IMR-90 (cell line): ENCODE data around the gene PIN4. TPM values are rescaled to one million over a fixed set of nuclear protein-coding genes. Genes with fewer than 3 reads are reported as not detected.

Source experiments
- ATAC-seq: fragments of 200-7000 bp; cut with Tn5 transposase; 2 replicates; pipeline ENCODE4 v1.9.1; 2020; ENCODE audit warnings: low read depth, mild to moderate bottlenecking, moderate library complexity
- BruUV-seq: library from RNA; stranded (reverse); fragments of 400-500 nt; replicated peaks from 2 replicates; lab custom pipeline; 2021; lab: Mats Ljungman, UMichigan
- CTCF ChIA-PET: fragments of 300-600 bp; formaldehyde crosslinking; extraction: SDS; loops from one replicate; lab custom pipeline; 2021; ENCODE audit warnings: antibody characterized with exemption; lab: Yijun Ruan, JAX
- POLR2A ChIA-PET: fragments of 300-600 bp; sonication (Branson Sonifier 250); formaldehyde crosslinking; loops from one replicate; lab custom pipeline; 2022; ENCODE audit warnings: antibody characterized with exemption; ENCODE audit not compliant: unreplicated experiment; lab: Charles Lee
- DNase-seq: peaks from one replicate; pipeline ENCODE4 v3.0.0; 2013
- H2AFZ ChIP-seq: replicated peaks from 2 replicates; pipeline ENCODE3; 2013; ENCODE audit warnings: low read length, mild to moderate bottlenecking; ENCODE audit not compliant: poor library complexity
- H2AK5ac ChIP-seq: 2 replicates; pipeline ENCODE4 v1.6.1; 2013; ENCODE audit warnings: low read depth, low read length, inconsistent platforms
- H2AK9ac ChIP-seq: replicated peaks from 2 replicates; pipeline ENCODE3; 2013; ENCODE audit warnings: mild to moderate bottlenecking, low read depth, low read length, moderate library complexity; ENCODE audit not compliant: poor library complexity
- H2BK120ac ChIP-seq: 2 replicates; pipeline ENCODE4 v1.6.1; 2013; ENCODE audit warnings: low read depth, low read length, inconsistent platforms
- H2BK15ac ChIP-seq: 3 replicates; pipeline ENCODE4 v1.6.1; 2013; ENCODE audit warnings: low read depth, low read length, inconsistent platforms
- H2BK20ac ChIP-seq: 2 replicates; pipeline ENCODE4 v1.6.1; 2013; ENCODE audit warnings: low read depth, mild to moderate bottlenecking, inconsistent platforms, low read length, moderate library complexity
- H2BK5ac ChIP-seq: 2 replicates; pipeline ENCODE4 v1.6.1; 2013; ENCODE audit warnings: mild to moderate bottlenecking, low read depth, low read length, inconsistent platforms; ENCODE audit not compliant: poor library complexity, severe bottlenecking
- H3K14ac ChIP-seq: replicated peaks from 2 replicates; pipeline ENCODE4 v1.6.1; 2013; ENCODE audit warnings: low read depth, low read length, inconsistent platforms
- H3K18ac ChIP-seq: 2 replicates; pipeline ENCODE4 v1.6.1; 2013; ENCODE audit warnings: low read depth, low read length, control low read depth
- H3K23ac ChIP-seq: 2 replicates; pipeline ENCODE4 v1.6.1; 2013; ENCODE audit warnings: low read depth, low read length, inconsistent platforms
- H3K27ac ChIP-seq: 2 replicates; pipeline ENCODE4 v1.5.1; 2013; ENCODE audit warnings: mild to moderate bottlenecking, control low read depth, low read length; ENCODE audit not compliant: insufficient read depth
- H3K27me3 ChIP-seq: 2 replicates; pipeline ENCODE4 v1.6.1; 2013; ENCODE audit warnings: low read length; ENCODE audit not compliant: control insufficient read depth, insufficient read depth
- H3K36me3 ChIP-seq: 2 replicates; pipeline ENCODE4 v1.6.1; 2013; ENCODE audit warnings: low read length, mixed read lengths; ENCODE audit not compliant: control insufficient read depth, insufficient read depth
- H3K4ac ChIP-seq: 2 replicates; pipeline ENCODE4 v1.6.1; 2013; ENCODE audit warnings: low read depth, low read length, inconsistent platforms
- H3K4me1 ChIP-seq: 2 replicates; pipeline ENCODE4 v1.6.1; 2013; ENCODE audit warnings: low read length, mixed read lengths; ENCODE audit not compliant: control insufficient read depth, insufficient read depth
- H3K4me2 ChIP-seq: 2 replicates; pipeline ENCODE4 v1.6.1; 2013; ENCODE audit warnings: low read depth, mild to moderate bottlenecking, control low read depth, low read length, moderate library complexity
- H3K4me3 ChIP-seq: 2 replicates; pipeline ENCODE4 v1.5.1; 2013; ENCODE audit warnings: low read depth, mild to moderate bottlenecking, control low read depth, low read length, moderate library complexity; ENCODE audit not compliant: insufficient read depth
- H3K56ac ChIP-seq: 2 replicates; pipeline ENCODE4 v1.6.1; 2013; ENCODE audit warnings: low read length, inconsistent platforms; ENCODE audit not compliant: insufficient read depth; ENCODE audit errors: extremely low read depth
- H3K79me1 ChIP-seq, 2 experiments: 2 replicates each; pipeline ENCODE4 v1.6.1; 2013; ENCODE audit warnings: low read length in 2 of 2, inconsistent platforms in 1 of 2, low read depth in 1 of 2
- H3K9ac ChIP-seq: 2 replicates; pipeline ENCODE4 v1.6.1; 2013; ENCODE audit warnings: low read depth, low read length, control low read depth
- H3K9me1 ChIP-seq: 2 replicates; pipeline ENCODE4 v1.6.1; 2013; ENCODE audit warnings: low read length, inconsistent platforms; ENCODE audit not compliant: insufficient read depth
- H3K9me3 ChIP-seq: 2 replicates; pipeline ENCODE4 v1.6.1; 2013; ENCODE audit warnings: low read length; ENCODE audit not compliant: control insufficient read depth, insufficient read depth
- H4K20me1 ChIP-seq: 2 replicates; pipeline ENCODE4 v1.6.1; 2013; ENCODE audit warnings: low read length, inconsistent platforms; ENCODE audit not compliant: insufficient read depth
- H4K5ac ChIP-seq: 2 replicates; pipeline ENCODE4 v1.6.1; 2013; ENCODE audit warnings: mild to moderate bottlenecking, low read depth, low read length, control low read depth
- H4K8ac ChIP-seq, 2 experiments: 2 replicates each; pipeline ENCODE4 v1.6.1; 2013; ENCODE audit warnings: low read depth in 2 of 2, low read length in 2 of 2, control low read depth in 1 of 2, inconsistent platforms in 1 of 2
- H4K91ac ChIP-seq: 2 replicates; pipeline ENCODE4 v1.6.1; 2013; ENCODE audit warnings: low read depth, low read length, inconsistent platforms; ENCODE audit not compliant: insufficient read depth
- BHLHE40 ChIP-seq: fragments of 150-350 bp; IDR thresholded peaks from 2 replicates; pipeline ENCODE4 v1.6.1; 2016; ENCODE audit warnings: mild to moderate bottlenecking, low read depth, low read length
- CEBPB ChIP-seq: IDR thresholded peaks from 2 replicates; pipeline ENCODE4 v1.6.1; 2012; ENCODE audit warnings: low read depth, low read length, improper control_type of control experiment
- CHD1 ChIP-seq: IDR thresholded peaks from 2 replicates; pipeline ENCODE4 v1.6.1; 2012; ENCODE audit warnings: low read depth, low read length, improper control_type of control experiment
- FOS ChIP-seq: fragments of 150-350 bp; IDR thresholded peaks from 2 replicates; pipeline ENCODE4 v1.6.1; 2016; ENCODE audit warnings: low read depth, low read length
- MAFK ChIP-seq: IDR thresholded peaks from 2 replicates; pipeline ENCODE4 v1.6.1; 2012; ENCODE audit warnings: low read depth, low read length, improper control_type of control experiment
- MAZ ChIP-seq: IDR thresholded peaks from 2 replicates; pipeline ENCODE4 v1.6.1; 2012; ENCODE audit warnings: low read depth, mild to moderate bottlenecking, low read length, improper control_type of control experiment, moderate library complexity, borderline replicate concordance
- MXI1 ChIP-seq: IDR thresholded peaks from 2 replicates; pipeline ENCODE4 v1.6.1; 2012; ENCODE audit warnings: low read depth, mild to moderate bottlenecking, low read length, moderate library complexity, borderline replicate concordance
- NFE2L2 ChIP-seq: fragments of 150-350 bp; IDR thresholded peaks from 2 replicates; pipeline ENCODE4 v1.6.1; 2016; ENCODE audit warnings: low read depth, mild to moderate bottlenecking, low read length
- POLR2A ChIP-seq: IDR thresholded peaks from 2 replicates; pipeline ENCODE4 v1.6.1; 2012; ENCODE audit warnings: mild to moderate bottlenecking, low read depth, low read length
- RAD21 ChIP-seq: IDR thresholded peaks from 2 replicates; pipeline ENCODE4 v1.6.1; 2012; ENCODE audit warnings: low read length, improper control_type of control experiment
- RCOR1 ChIP-seq: IDR thresholded peaks from 2 replicates; pipeline ENCODE4 v1.6.1; 2012; ENCODE audit warnings: mild to moderate bottlenecking, low read length, improper control_type of control experiment; ENCODE audit not compliant: insufficient replicate concordance
- RFX5 ChIP-seq: IDR thresholded peaks from 2 replicates; pipeline ENCODE4 v1.8.0; 2012; ENCODE audit warnings: low read depth, mild to moderate bottlenecking, low read length, moderate library complexity
- SMC3 ChIP-seq: fragments of 150-350 bp; IDR thresholded peaks from 2 replicates; pipeline ENCODE4 v1.6.1; 2016; ENCODE audit warnings: low read depth, mild to moderate bottlenecking, antibody characterized with exemption, low read length, moderate library complexity
- USF2 ChIP-seq: fragments of 150-350 bp; IDR thresholded peaks from 2 replicates; pipeline ENCODE4 v1.6.1; 2017; ENCODE audit warnings: mild to moderate bottlenecking, antibody characterized with exemption, low read length, low read depth
- WGBS, 2 experiments: methylation state at CpG; one replicate each; pipeline versions ENCODE4 v1.1.5 to v1.1.7; 2013; ENCODE audit warnings: missing lambda C conversion rate in 2 of 2; ENCODE audit not compliant: insufficient read length in 1 of 2; ENCODE audit errors: extremely low coverage in 2 of 2; 5-methylcytosine and 5-hydroxymethylcytosine counted together
- dilution Hi-C: fragments of 300-500 bp; cut with HindIII; formaldehyde crosslinking; loops from one replicate; pipeline ENCODE4 v1.14.3; 2018; ENCODE audit warnings: low sequenced_read_pairs; ENCODE audit not compliant: unreplicated experiment
- in situ Hi-C: fragments of 300-500 bp; cut with MboI; formaldehyde crosslinking; loops from 3 replicates; pipeline ENCODE4 v1.14.3; 2019; ENCODE audit warnings: low sequenced_read_pairs, inconsistent platforms, mixed read lengths
- intact Hi-C: fragments of 100-400 bp; cut with micrococcal nuclease; formaldehyde crosslinking; loops from 2 replicates; pipeline ENCODE4 v1.10.0; 2022
- polyA plus RNA-seq, 3 experiments: library from polyadenylated mRNA; depleted of rRNA; stranded (reverse); fragments of >200 nt; gene quantifications; 2 replicates each; pipeline ENCODE4 v1.2.3, GENCODE V29; 2012; ENCODE audit warnings: low replicate concordance in 1 of 3
- total RNA-seq: library from RNA; depleted of rRNA; stranded (reverse); fragments of >200 nt; gene quantifications from 2 replicates; pipeline ENCODE4 v1.2.3, GENCODE V29; 2012
- TF ChIP-seq, protein P1 (sequence below): fragments of 150-350 bp; IDR thresholded peaks from 2 replicates; pipeline ENCODE4 v1.6.1; 2016; ENCODE audit warnings: low read depth, mild to moderate bottlenecking, low read length, moderate library complexity, borderline replicate concordance
- TF ChIP-seq, protein P2 (sequence below): conservative IDR thresholded peaks from 2 replicates; pipeline ENCODE4 v1.5.1; 2012; ENCODE audit warnings: mild to moderate bottlenecking, low read depth, low read length, improper control_type of control experiment

Gene PIN4
- total and polyA plus RNA-seq, 2 of the 4 experiments (the other 2 are of a cell fraction), result 2.2 to 18.2 TPM

DNA sequence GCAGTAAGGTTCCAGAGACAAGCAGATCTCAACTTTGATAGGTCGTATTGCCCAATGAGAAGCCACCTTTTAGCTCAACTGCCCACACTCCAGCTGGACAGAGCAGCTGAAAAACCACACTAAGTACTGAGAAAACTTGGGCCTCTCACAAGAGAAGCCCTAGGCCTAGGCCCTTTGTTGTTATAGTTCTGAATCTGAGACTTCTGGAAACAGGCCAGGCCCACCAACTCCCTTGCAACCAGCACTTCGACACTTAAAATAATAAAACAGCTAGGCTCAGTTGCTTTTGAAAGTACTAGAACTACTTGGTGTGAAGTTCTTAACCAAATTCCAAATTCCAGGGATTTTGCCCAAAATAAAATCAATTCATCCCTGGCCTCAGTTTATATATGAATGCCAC is 36.4 kb upstream of the PIN4 start:
- dilution Hi-C loops (no loop called here), in situ Hi-C loops (no loop called here), intact Hi-C loops (no loop called here)
- Histone ChIP-seq H2BK20ac (no peak overlapping the region), H4K91ac (no peak overlapping the region), H3K27me3 (peaks cover 45% of the 10 kb centered on the region), H3K18ac (no peak overlapping the region), H3K14ac (no peak overlapping the region), H3K4me1 (no peaks in the 10 kb centered on the region), H2AFZ (no peak overlapping the region), H3K23ac (no peak overlapping the region), H3K9me3 (no peaks in the 10 kb centered on the region), H3K36me3 (no peaks in the 10 kb centered on the region), H3K4ac (no peak overlapping the region), H3K9me1 (no peaks in the 10 kb centered on the region), H3K56ac (no peak overlapping the region), H2BK15ac (no peak overlapping the region), H4K5ac (no peak overlapping the region), H2BK120ac (no peak overlapping the region), H2AK5ac (no peak overlapping the region), H4K20me1 (no peaks in the 10 kb centered on the region; the same call in 1 of the 2 replicates), H2BK5ac (no peak overlapping the region), H3K4me3 (no peak overlapping the region), H3K9ac (no peak overlapping the region), H3K4me2 (no peak overlapping the region), H4K8ac (no peak overlapping the region), H3K79me1 (no peaks in the 10 kb centered on the region), H3K27ac (no peak overlapping the region), H2AK9ac (no peak overlapping the region)
- ChIA-PET CTCF (interaction anchor here (0.8 kb wide), 1 partner anchor 10 kb away, joined by 3 read pairs; no protein-coding TSS in a partner anchor), POLR2A (no interaction called here)
- no peak for DNase-seq
- BruUV-seq, result no TSS peak
- TF ChIP-seq RAD21 (no peak), MAFK (no peak), NFE2L2 (no peak), RCOR1 (no peak), FOS (no peak), MAZ (no peak), CHD1 (no peak), USF2 (no peak), RFX5 (no peak), POLR2A (no peak), SMC3 (no peak), CEBPB (no peak), BHLHE40 (no peak), MXI1 (no peak)
- TF ChIP-seq, protein P1, sequence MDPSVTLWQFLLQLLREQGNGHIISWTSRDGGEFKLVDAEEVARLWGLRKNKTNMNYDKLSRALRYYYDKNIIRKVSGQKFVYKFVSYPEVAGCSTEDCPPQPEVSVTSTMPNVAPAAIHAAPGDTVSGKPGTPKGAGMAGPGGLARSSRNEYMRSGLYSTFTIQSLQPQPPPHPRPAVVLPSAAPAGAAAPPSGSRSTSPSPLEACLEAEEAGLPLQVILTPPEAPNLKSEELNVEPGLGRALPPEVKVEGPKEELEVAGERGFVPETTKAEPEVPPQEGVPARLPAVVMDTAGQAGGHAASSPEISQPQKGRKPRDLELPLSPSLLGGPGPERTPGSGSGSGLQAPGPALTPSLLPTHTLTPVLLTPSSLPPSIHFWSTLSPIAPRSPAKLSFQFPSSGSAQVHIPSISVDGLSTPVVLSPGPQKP, result no peak
- TF ChIP-seq, protein P2, sequence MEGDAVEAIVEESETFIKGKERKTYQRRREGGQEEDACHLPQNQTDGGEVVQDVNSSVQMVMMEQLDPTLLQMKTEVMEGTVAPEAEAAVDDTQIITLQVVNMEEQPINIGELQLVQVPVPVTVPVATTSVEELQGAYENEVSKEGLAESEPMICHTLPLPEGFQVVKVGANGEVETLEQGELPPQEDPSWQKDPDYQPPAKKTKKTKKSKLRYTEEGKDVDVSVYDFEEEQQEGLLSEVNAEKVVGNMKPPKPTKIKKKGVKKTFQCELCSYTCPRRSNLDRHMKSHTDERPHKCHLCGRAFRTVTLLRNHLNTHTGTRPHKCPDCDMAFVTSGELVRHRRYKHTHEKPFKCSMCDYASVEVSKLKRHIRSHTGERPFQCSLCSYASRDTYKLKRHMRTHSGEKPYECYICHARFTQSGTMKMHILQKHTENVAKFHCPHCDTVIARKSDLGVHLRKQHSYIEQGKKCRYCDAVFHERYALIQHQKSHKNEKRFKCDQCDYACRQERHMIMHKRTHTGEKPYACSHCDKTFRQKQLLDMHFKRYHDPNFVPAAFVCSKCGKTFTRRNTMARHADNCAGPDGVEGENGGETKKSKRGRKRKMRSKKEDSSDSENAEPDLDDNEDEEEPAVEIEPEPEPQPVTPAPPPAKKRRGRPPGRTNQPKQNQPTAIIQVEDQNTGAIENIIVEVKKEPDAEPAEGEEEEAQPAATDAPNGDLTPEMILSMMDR, result no peak
- ATAC-seq, result no peak
- WGBS, 2 experiments, result no CpG with 5 or more reads among the region's 2 CpGs
